GM18873 (cell line): ENCODE data around the gene TP53RK.
"Not testable (repeated sequence)": the region's sequence is repeated elsewhere in the genome, so short reads cannot be mapped to it uniquely, and the experiment has no call there.

Experiments used
- ATAC-seq: cut with Tn5 transposase; IDR thresholded peaks from one replicate; pipeline ENCODE4 v1.9.1; 2021; ENCODE audit warnings: mild to moderate bottlenecking, moderate library complexity, moderate number of reproducible peaks; ENCODE audit not compliant: unreplicated experiment, low FRiP score

TP53RK gene

GRCh38 chr20:46683939-46684750, 5.1 kb downstream of the TP53RK start:
- no peak for ATAC-seq

- ATAC-seq, result no peak
Observed at GRCh38 chr20:46683668-46683938, 5.6 kb downstream of the TP53RK start.

GRCh38 chr20:46683011-46683667, 6.1 kb downstream of the TP53RK start:
- ATAC-seq, result no peak

GRCh38 chr20:46682063-46682821, 7.0 kb downstream of the TP53RK start:
- ATAC-seq, result no peak

- ATAC-seq, result no peak
Observed at GRCh38 chr20:46681032-46681854, 8.0 kb downstream of the TP53RK start.

- ATAC-seq, result no peak
Observed at GRCh38 chr20:46680684-46681031, 8.6 kb downstream of the TP53RK start.

- no peak for ATAC-seq
Observed at GRCh38 chr20:46678516-46678915, 10.7 kb downstream of the TP53RK start.

GRCh38 chr20:46677608-46678007, 11.6 kb downstream of the TP53RK start:
- no peak for ATAC-seq

GRCh38 chr20:46676649-46677316, 12.5 kb downstream of the TP53RK start:
- not testable (repeated sequence) for ATAC-seq

GRCh38 chr20:46674253-46675083, 14.8 kb downstream of the TP53RK start:
- ATAC-seq, result no peak

- ATAC-seq, result no peak
Observed at GRCh38 chr20:46673394-46674252, 15.6 kb downstream of the TP53RK start.

- ATAC-seq, result no peak
Observed at GRCh38 chr20:46672543-46673148, 16.6 kb downstream of the TP53RK start.

- no peak for ATAC-seq
Observed at GRCh38 chr20:46671866-46672542, 17.2 kb downstream of the TP53RK start.

GRCh38 chr20:46670585-46671584, 18.4 kb downstream of the TP53RK start:
- no peak for ATAC-seq

- no peak for ATAC-seq
Observed at GRCh38 chr20:46670228-46670584, 19.0 kb downstream of the TP53RK start.

GRCh38 chr20:46666818-46667515, 22.3 kb downstream of the TP53RK start:
- ATAC-seq, result no peak
